ENCODE data around the gene ATG7. TPM values are rescaled to one million over a fixed set of nuclear protein-coding genes. Genes with fewer than 3 reads are reported as not detected.

ATG7 gene
- total RNA-seq, 2 donors from 2014 or later: 33.9 to 38.4 TPM

DNA sequence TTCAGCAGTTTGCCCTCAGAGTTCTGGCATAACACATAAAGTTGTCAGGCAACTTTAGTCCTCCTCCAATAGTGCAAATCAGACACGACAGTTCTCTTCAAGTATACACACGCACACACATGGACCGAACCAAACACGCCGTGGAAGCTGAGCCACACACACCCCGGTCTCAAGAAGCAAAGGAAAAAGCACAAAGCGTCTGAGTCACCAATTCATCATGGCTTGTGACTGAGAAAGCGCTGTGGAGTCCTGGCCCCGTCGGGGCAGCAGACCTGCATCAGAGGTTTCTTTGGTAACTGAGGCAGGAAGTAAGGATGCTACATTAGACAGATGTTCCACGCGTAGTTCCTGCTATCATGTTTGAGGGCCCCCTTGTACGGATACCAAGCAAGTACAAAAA is 285.8 kb downstream of the ATG7 start:
- Histone ChIP-seq H3K27ac (ENCODE audit: low read depth, low read length) (peak overlapping the region; percentile 1), H3K9ac (ENCODE audit: extremely low read depth, low read length, poor library complexity, severe bottlenecking) (no peak overlapping the region), H3K36me3 (ENCODE audit: control insufficient read depth, insufficient read depth, low read length) (peaks cover 30% of the 10 kb centered on the region), H3K27me3 (ENCODE audit: control insufficient read depth, insufficient read depth, low read length, poor library complexity, severe bottlenecking) (no peaks in the 10 kb centered on the region), H3K4me3 (ENCODE audit: low read length) (no peak overlapping the region), H3K4me1 (ENCODE audit: control insufficient read depth, insufficient read depth, low read length) (peaks cover 5% of the 10 kb centered on the region), H3K9me3 (ENCODE audit: control insufficient read depth, low read length) (no peaks in the 10 kb centered on the region)
- Mint-ChIP-seq H3K4me3 (no peak overlapping the region), H3K27me3 (ENCODE audit: insufficient read depth) (no peaks in the 10 kb centered on the region), H3K36me3 (ENCODE audit: low read depth) (peaks cover 28% of the 10 kb centered on the region), H3K4me1 (peaks cover 2% of the 10 kb centered on the region), H3K9me3 (no peaks in the 10 kb centered on the region), H3K27ac (peak overlapping the region; percentile 33)
- WGBS, 2 experiments (ENCODE audit: insufficient coverage in 1 of 2, insufficient read length in 1 of 2): 93 to 95% methylated on average over 9 to 13 of the region's 13 CpGs
- no peak for TF ChIP-seq CTCF (conservative IDR thresholded peaks at IDR 0.05)
- peak; percentile 34 for DNase-seq

GRCh38 chr3:11558411-11558903 is 286.3 kb downstream of the ATG7 start:
- Histone ChIP-seq H3K9ac (ENCODE audit: extremely low read depth, low read length, poor library complexity, severe bottlenecking) (no peak overlapping the region), H3K4me3 (ENCODE audit: low read length) (no peak overlapping the region), H3K27me3 (ENCODE audit: control insufficient read depth, insufficient read depth, low read length, poor library complexity, severe bottlenecking) (no peaks in the 10 kb centered on the region), H3K27ac (ENCODE audit: low read depth, low read length) (no peak overlapping the region), H3K9me3 (ENCODE audit: control insufficient read depth, low read length) (no peaks in the 10 kb centered on the region), H3K36me3 (ENCODE audit: control insufficient read depth, insufficient read depth, low read length) (peaks cover 34% of the 10 kb centered on the region), H3K4me1 (ENCODE audit: control insufficient read depth, insufficient read depth, low read length) (peaks cover 5% of the 10 kb centered on the region)
- TF ChIP-seq CTCF (conservative IDR thresholded peaks at IDR 0.05): no peak
- DNase-seq: peak; percentile 43
- Mint-ChIP-seq H3K36me3 (ENCODE audit: low read depth) (peaks cover 30% of the 10 kb centered on the region), H3K27ac (peak overlapping the region; percentile 33), H3K9me3 (no peaks in the 10 kb centered on the region), H3K27me3 (ENCODE audit: insufficient read depth) (no peaks in the 10 kb centered on the region), H3K4me1 (peaks cover 2% of the 10 kb centered on the region), H3K4me3 (no peak overlapping the region)
- WGBS, 2 experiments (ENCODE audit: insufficient coverage in 1 of 2, insufficient read length in 1 of 2): 93% methylated on average over 13 to 17 of the region's 17 CpGs

DNA sequence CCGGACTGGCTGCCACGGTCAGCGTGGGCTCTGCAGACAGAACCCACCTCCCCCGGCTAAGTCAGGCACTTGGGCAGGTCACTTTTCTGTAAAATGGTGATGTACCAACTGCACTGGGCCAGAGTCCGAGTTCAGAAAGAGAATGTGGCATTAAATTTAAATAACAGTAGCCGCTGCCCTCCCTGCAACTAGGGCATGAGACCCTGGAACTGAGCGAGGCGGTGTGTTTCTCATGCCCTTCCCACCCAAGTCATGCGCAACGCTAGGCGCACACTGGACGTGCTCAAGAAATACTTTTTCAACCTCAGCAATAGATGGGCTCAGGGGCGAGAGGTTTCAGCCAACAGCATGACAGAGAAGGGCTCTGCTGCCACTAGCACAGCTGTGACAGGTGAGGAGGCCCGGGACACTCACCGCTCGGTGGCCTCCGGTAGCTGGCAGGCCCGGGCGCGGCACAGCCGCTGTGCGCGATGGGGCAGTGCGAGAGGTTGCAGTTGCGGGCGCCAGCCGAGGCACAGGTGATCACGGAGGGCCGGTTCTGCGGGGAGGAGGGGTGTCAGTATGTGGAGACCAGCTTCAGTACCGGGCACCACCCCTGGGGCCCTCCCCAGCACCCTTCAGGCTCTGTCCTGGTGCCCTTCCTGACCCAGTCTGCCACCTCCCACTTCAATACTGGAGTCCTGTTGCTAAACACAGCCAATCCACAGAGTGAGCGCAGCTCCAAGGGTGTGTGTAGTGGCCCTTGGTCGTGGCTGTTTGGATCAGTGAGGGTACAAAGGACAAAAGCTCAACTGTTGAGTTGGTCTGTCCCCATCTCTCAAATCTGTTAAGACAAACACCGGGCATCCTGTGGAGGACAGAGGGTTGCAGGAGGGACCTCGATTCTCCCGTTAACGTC is 287.0 kb downstream of the ATG7 start:
- H3K27ac ChIP-seq (ENCODE audit: low read depth, low read length): peak overlapping the region; percentile 7
- 93 to 96% methylated on average over 26 to 37 of the region's 37 CpGs for WGBS, 2 experiments (ENCODE audit: insufficient coverage in 1 of 2, insufficient read length in 1 of 2)
- no peaks in the 10 kb centered on the region for H3K27me3 ChIP-seq (ENCODE audit: control insufficient read depth, insufficient read depth, low read length, poor library complexity, severe bottlenecking)
- H3K9ac ChIP-seq (ENCODE audit: extremely low read depth, low read length, poor library complexity, severe bottlenecking): no peak overlapping the region
- Mint-ChIP-seq H3K36me3 (ENCODE audit: low read depth) (peaks cover 37% of the 10 kb centered on the region), H3K4me3 (no peak overlapping the region), H3K27ac (peak overlapping the region; percentile 56), H3K27me3 (ENCODE audit: insufficient read depth) (no peaks in the 10 kb centered on the region), H3K9me3 (no peaks in the 10 kb centered on the region), H3K4me1 (peaks cover 2% of the 10 kb centered on the region)
- no peak overlapping the region for H3K4me3 ChIP-seq (ENCODE audit: low read length)
- no peaks in the 10 kb centered on the region for H3K9me3 ChIP-seq (ENCODE audit: control insufficient read depth, low read length)
- DNase-seq: peak; percentile 46
- peaks cover 5% of the 10 kb centered on the region for H3K4me1 ChIP-seq (ENCODE audit: control insufficient read depth, insufficient read depth, low read length)
- peaks cover 40% of the 10 kb centered on the region for H3K36me3 ChIP-seq (ENCODE audit: control insufficient read depth, insufficient read depth, low read length)
- TF ChIP-seq CTCF (conservative IDR thresholded peaks at IDR 0.05): no peak
